Right lung (tissue), 5 donors: Measurements from ENCODE around the gene ZNF354B. TPM values are rescaled to one million over a fixed set of nuclear protein-coding genes. Genes with fewer than 3 reads are reported as not detected.
"Not testable (repeated sequence)": the region's sequence is repeated elsewhere in the genome, so short reads cannot be mapped to it uniquely, and the experiment has no call there.

Experiments
- DNase-seq, 2 donors: peaks; one replicate each; pipeline ENCODE4 v3.0.0-alpha.2; 2013
- polyA plus RNA-seq, 5 donors: library from polyadenylated mRNA; unstranded; fragments of 120-200 nt; gene quantifications; one replicate each; pipeline versions ENCODE4 v1.2.1 to v1.2.3, GENCODE V29; 2013; ENCODE audit warnings: inconsistent platforms in 1 of 5, low replicate concordance in 1 of 5; ENCODE audit not compliant: insufficient read length in 5 of 5, insufficient read depth in 1 of 5

ZNF354B gene
- polyA plus RNA-seq, 5 donors = 22.0 to 35.1 (median 29.1) TPM

DNA sequence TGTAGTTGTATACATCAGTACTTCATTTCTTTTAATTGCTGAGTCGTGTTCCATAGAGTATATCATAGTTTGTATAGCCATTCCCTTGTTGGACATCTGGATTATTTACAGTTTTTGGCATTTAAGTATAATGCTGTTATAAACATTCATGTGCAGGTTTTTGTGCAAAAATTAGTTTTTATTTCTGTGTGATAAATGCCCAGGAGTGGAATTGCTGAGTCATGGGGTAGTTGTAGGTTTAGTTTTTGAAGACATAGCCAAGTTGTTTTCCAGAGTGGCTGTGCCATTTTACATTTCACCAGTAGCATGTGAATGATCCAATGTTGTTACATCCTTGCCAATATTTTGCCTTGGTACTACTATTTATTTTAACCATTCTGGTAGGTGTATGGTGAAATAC is 12.5 kb downstream of the ZNF354B start:
- no peak for DNase-seq

DNA sequence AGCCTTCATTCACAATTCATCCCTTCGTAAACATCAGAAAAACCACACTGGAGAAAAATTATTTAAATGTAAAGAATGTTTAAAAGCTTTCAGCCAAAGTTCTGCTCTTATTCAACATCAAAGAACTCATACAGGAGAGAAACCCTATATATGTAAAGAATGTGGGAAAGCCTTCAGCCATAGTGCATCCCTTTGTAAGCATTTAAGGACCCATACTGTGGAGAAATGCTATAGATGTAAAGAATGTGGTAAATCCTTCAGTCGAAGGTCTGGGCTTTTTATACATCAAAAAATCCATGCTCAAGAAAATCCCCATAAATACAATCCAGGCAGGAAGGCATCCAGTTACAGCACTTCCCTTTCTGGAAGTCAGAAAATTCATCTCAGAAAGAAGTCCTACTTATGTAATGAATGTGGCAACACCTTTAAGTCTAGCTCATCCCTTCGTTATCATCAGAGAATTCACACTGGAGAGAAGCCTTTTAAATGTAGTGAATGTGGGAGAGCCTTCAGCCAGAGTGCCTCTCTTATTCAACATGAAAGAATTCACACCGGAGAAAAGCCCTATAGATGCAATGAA is 23.5 kb downstream of the ZNF354B start:
- DNase-seq = not testable (repeated sequence)

DNA sequence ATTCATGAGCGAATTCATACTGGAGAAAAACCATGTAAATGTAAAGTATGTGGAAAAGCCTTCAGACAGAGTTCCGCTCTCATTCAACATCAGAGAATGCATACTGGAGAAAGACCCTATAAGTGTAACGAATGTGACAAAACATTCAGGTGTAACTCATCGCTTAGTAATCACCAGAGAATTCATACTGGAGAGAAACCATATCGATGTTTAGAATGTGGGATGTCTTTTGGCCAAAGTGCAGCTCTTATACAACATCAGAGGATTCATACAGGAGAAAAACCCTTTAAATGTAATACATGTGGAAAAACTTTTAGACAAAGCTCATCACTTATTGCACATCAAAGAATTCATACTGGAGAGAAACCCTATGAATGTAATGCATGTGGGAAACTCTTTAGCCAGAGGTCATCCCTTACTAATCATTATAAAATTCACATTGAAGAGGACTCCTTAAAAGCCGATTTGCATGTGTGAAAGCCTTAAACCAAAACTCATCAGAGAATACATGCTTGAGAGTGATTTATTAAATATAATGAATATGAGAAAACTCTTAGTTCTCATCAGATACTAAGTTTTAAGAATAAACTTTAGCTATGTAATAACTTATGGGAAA is 24.2 kb downstream of the ZNF354B start:
- no peak for DNase-seq

DNA sequence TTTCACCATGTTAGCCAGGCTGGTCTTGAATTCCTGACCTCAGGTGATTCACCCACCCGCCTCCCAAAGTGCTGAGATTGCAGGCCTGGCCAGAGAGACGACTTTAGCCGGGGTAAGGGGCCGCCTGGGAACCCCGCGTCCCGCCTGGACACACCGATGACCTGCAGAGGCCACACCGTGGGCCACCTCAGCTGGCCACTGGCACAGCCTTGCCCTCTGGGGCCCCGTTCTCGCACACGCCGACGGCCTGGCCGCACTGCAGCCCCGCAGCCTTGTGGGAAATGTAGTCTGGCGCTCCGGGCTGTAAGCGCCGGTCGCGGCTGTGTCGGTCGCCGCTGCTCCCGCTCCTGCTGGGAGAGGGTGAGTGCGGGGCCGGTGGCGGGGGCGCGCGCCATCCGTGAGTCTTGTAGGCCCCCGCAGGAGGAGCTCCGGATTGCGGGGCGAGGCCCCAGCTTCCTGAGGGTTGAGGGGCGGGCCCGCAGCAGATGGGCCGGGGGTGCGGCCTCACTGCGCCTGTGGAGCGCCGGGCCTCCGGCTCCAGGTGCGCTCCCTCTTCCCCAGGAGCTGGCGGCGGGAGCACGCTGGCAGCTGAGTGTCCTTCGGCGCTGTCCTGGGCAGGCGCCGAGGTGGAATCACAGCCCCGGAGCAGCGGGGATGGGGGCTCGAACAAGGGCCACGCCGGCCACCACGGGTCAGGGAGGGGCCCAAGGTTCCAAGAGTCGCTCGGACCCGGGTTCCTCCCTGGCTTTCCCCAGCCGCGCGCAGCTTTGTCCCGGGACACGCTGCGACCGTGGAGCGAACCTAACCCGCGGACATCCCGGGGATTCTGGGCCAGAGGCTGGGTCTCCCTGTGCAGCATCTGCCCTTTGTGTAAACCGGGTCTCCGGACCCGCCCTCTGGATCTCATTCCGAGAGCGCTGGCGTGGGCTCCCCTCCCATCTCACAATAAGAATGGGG is 36.1 kb downstream of the ZNF354B start, which contains the start of gene ZFP2:
TSS of gene ZFP2 (plus strand) at position 299 of the 957 bp plus-strand sequence. CDS start 35,401 bp downstream, outside the sequence.
- peak; percentile 46 to 70 for DNase-seq

DNA sequence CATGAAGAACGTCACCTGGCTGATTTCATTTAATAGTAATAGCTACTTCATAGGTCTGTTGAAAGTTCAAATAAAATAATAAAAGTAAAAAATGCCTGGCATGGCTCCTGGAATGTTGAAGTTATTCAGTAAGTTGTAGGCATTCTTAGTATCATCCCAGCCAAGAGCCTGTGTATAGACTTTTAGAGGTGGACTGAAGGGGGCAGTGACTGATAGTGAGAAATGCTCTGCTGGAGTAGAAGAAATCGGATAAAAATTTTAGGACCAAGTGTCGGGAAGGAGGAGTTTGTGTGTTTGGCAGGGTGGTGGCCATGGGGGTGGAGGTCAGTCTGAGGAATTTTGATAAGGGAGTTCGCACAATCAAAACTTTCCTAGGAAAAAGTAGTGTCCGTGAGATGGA is 39.5 kb downstream of the ZNF354B start:
- DNase-seq = no peak

DNA sequence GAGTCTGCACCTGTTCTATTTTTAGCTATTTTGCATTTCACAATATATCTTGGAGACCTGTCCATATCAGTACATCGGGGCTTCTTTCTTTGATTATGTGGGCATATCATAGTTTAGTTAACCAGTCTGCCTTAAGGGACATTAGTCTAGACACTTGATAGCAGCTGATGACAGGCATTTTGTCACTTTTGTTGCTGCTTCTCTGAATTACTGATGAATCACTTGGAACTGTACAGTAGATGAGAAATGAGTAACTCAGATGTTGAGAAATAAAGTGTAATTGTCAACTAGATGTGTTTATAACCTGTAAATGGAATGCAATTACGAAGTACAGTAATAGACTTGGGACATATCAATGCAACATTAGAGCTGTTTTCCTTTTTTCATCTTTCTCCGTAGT is 43.1 kb downstream of the ZNF354B start:
- DNase-seq = no peak

DNA sequence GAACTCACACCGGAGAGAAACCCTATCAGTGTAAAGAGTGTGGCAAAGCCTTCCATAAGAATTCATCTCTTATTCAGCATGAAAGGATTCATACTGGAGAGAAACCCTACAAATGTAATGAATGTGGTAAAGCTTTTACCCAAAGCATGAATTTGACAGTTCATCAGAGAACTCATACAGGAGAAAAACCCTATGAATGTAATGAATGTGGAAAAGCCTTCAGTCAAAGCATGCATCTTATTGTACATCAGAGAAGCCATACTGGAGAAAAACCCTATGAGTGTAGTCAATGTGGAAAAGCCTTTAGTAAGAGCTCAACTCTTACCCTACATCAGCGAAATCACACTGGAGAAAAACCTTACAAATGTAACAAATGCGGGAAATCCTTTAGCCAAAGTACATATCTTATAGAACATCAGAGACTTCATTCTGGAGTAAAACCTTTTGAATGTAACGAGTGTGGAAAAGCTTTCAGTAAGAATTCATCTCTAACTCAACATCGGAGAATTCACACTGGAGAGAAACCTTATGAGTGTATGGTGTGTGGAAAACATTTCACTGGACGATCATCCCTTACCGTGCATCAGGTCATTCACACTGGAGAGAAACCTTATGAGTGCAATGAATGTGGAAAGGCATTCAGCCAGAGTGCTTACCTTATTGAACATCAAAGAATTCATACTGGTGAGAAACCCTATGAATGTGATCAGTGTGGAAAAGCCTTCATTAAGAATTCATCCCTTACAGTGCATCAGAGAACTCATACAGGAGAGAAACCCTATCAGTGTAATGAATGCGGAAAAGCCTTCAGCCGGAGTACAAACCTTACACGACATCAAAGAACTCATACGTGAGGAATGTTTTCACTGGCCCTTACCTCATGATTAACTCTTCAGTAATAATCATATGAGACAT is 72.3 kb downstream of the ZNF354B start:
- DNase-seq = no peak

Other genes with a start within 250 kb of the ZNF354B start
- gene CLK4, start 232.9 kb upstream of the ZNF354B start, polyA plus RNA-seq = 100 to 1,000 TPM in 1 of 5 donors, 10 to 100 TPM in 4; 52.7 to 103 (median 86.7) TPM
- 10 to 100 TPM; 16.7 to 25.3 (median 17.5) TPM for gene ZNF354A, start 129.3 kb upstream of the ZNF354B start, polyA plus RNA-seq
- 1 to 10 TPM; 4.6 to 8.1 (median 6.6) TPM for gene ZFP2, start 36.0 kb downstream of the ZNF354B start, polyA plus RNA-seq
- 1 to 10 TPM; 5.4 to 9.4 (median 9.0) TPM for gene ZNF454, start 81.2 kb downstream of the ZNF354B start, polyA plus RNA-seq
- 1 to 10 TPM; 1.5 to 2.1 (median 1.8) TPM for gene GRM6, start 135.4 kb downstream of the ZNF354B start, polyA plus RNA-seq
- 1 to 10 TPM; 5.3 to 6.6 (median 5.5) TPM for gene ZNF879, start 163.9 kb downstream of the ZNF354B start, polyA plus RNA-seq
- gene ZNF354C, start 200.4 kb downstream of the ZNF354B start, polyA plus RNA-seq = 10 to 100 TPM; 10.1 to 20.9 (median 17.1) TPM